Measurements from ENCODE around the gene WDFY4.

Gene WDFY4

DNA sequence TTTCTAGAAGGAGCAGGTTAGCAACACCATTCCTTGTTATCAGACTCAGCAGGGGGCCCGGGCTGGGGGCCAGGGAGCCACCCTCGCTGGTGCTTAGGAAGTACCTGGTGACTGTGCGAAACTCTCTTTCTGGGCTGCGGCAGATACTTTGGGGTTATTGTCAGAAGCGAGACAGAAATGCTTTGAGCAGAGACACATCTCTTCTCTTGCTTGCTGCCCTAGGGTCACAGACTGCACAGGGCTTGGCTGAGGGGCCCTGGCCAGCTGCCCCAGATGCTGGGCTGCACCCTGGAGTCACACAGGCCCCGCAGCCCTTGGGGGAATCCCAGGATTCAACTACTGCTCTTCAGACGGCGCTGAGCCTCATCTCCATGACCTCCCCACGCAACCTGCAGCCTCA, 91.9 kb downstream of the WDFY4 start:
- TF ChIP-seq, protein P1, sequence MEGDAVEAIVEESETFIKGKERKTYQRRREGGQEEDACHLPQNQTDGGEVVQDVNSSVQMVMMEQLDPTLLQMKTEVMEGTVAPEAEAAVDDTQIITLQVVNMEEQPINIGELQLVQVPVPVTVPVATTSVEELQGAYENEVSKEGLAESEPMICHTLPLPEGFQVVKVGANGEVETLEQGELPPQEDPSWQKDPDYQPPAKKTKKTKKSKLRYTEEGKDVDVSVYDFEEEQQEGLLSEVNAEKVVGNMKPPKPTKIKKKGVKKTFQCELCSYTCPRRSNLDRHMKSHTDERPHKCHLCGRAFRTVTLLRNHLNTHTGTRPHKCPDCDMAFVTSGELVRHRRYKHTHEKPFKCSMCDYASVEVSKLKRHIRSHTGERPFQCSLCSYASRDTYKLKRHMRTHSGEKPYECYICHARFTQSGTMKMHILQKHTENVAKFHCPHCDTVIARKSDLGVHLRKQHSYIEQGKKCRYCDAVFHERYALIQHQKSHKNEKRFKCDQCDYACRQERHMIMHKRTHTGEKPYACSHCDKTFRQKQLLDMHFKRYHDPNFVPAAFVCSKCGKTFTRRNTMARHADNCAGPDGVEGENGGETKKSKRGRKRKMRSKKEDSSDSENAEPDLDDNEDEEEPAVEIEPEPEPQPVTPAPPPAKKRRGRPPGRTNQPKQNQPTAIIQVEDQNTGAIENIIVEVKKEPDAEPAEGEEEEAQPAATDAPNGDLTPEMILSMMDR (conservative IDR thresholded peaks at IDR 0.05; ENCODE audit: low read depth, low read length): no peak
- DNase-seq (ENCODE audit: low read depth): no peak
- no peak overlapping the region for H3K4me3 ChIP-seq (ENCODE audit: low read depth, low read length)

DNA sequence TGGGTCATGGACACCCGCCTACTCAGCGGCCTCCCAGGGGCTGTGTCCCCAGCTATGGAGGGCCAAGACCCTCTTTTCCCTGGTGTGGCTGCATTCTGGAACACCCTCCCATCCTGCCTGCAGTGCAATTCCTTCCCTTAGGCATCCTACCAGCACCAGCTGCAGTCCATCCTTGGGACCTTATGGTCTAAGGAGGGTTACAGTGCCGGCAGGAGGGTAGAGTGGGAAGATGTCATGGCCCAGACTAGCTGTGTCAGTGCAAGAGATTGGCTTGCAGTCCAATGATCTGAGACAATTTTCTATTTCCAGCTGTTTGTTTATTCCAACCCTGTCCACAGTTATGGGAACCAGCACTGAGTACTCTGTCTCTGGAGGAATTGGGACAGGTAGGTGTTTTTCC, 92.4 kb downstream of the WDFY4 start:
- TF ChIP-seq, protein P1 (conservative IDR thresholded peaks at IDR 0.05; ENCODE audit: low read depth, low read length): no peak
- no peak overlapping the region for H3K4me3 ChIP-seq (ENCODE audit: low read depth, low read length)

DNA sequence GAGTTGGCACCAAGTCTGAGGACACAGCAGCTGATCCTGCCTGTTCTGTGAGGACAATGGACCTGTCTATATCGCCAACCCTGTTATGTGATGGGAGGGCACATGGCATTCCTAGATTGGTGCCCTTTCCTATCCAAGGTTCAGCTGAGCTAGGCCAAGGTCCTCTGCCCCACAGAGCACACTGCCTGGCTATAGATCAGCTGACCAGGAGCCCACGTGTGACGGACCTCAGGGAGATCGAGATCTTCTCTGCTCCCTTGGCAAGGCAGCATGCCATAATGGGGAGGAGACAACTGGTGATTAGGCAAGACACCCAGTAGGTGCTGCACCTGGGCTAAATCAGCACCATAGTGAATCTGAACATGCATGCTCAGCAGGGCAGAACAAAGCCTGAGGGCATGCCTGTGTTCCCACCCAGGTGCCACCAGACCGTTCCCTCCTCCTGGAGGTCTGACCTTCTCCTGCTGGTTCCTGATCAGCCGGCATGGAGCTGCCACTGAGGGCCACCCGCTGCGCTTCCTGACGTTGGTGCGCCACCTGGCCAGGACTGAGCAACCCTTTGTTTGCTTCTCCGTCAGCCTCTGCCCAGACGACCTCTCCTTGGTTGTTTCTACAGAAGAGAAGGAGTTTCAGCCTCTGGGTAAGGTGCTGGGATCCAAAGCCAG, 93.7 kb downstream of the WDFY4 start:
- DNase-seq (ENCODE audit: low read depth): no peak
- TF ChIP-seq, protein P1 (conservative IDR thresholded peaks at IDR 0.05; ENCODE audit: low read depth, low read length): no peak
- H3K4me3 ChIP-seq (ENCODE audit: low read depth, low read length): no peak overlapping the region

More for the DNA sequence above, 92.4 kb downstream of the WDFY4 start:
- no peak for DNase-seq (ENCODE audit: low read depth)

DNA sequence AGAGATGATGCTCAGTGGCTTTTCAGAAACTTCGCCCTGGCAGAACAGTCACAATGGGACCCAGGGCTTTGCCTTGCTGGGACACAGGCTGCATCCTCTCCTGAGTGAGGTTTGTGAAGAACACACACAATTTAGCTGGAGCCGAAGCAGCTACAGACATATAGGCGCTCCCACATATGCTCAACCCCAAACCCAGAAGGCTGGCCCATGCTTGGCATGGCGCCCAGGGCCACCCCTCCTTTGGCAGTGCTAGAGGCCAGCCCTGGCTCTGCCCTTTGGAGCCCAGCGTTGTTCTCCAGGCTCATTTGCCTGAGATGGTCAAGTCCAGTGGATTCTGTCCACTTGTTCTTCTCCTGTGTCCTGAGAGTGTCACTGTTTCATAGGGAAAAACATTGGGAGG, 94.4 kb downstream of the WDFY4 start:
- no peak overlapping the region for H3K4me3 ChIP-seq (ENCODE audit: low read depth, low read length)
- no peak for DNase-seq (ENCODE audit: low read depth)
- TF ChIP-seq, protein P1 (conservative IDR thresholded peaks at IDR 0.05; ENCODE audit: low read depth, low read length): no peak

DNA sequence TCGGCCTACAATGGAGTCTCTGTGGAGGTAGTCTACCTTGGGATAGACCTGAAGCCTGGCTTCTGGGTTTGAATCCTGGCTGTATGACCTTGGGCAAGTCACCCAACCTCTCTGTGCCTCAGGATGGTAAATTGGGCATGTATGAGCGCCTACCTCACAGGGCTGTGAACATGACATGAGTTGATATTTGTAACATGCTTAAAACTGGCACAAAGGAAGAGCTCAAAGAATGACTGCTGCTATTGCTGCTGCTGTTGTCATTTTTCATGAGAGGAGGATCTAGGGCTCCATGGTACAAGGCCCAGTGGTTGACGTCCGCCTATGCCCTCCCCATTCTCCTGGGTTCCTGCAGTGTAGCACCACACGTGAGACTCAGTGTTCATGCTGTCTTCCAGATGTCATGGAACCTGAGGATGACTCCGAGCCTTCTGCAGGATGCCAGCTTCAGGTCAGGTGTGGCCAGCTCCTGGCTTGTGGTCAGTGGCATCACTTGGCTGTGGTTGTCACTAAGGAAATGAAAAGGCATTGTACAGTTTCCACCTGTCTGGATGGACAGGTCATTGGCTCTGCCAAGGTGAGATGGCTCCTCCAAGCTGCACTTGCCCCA, 95.0 kb downstream of the WDFY4 start:
- TF ChIP-seq, protein P1 (conservative IDR thresholded peaks at IDR 0.05; ENCODE audit: low read depth, low read length): no peak
- no peak overlapping the region for H3K4me3 ChIP-seq (ENCODE audit: low read depth, low read length)
- DNase-seq (ENCODE audit: low read depth): no peak

DNA sequence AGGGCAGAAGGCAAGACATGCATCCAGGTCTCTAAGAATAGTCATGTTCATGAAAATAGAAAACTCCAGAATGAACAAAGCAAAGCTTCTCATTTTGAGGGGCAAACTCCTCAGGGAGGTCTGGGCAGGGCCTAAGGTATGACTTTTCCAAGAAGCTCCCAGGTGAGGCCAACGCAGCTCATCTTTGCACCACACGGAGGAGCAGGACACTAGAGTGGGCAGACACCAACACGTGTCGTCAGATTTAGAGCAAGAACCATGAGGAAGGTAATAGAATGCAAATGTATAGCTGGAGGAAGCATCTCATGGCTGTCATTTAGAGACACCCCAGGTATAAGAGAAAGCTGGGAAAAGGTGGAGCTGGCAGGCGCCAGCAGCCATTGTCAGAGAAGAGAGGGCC, 95.7 kb downstream of the WDFY4 start:
- no peak for DNase-seq (ENCODE audit: low read depth)
- TF ChIP-seq, protein P1 (conservative IDR thresholded peaks at IDR 0.05; ENCODE audit: low read depth, low read length): no peak
- no peak overlapping the region for H3K4me3 ChIP-seq (ENCODE audit: low read depth, low read length)

DNA sequence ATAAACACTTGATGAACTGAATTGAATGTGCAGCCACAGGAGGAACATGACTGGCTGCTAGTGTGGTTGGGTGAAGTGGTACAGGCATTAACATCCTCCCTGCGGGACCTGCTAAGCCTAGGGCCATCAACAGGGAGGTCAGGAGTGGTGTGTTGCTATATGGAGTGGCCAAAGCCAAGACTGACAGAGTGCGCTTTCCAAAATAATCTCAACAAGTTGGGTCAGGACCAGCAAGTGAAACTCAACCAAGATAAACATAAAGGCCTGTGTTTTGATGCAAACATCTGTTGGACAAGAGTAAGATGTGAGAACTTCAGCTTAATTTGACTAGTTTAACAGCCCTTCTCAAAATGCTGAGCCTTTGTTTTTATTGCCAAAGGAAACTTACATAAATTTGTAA, 97.7 kb downstream of the WDFY4 start:
- DNase-seq (ENCODE audit: low read depth): no peak
- H3K4me3 ChIP-seq (ENCODE audit: low read depth, low read length): no peak overlapping the region
- TF ChIP-seq, protein P1 (conservative IDR thresholded peaks at IDR 0.05; ENCODE audit: low read depth, low read length): no peak

Data from choroid plexus epithelial cell (primary cell).